ENCODE measurements around the gene PIK3C2A.
"Not testable (repeated sequence)": the region's sequence is repeated elsewhere in the genome, so short reads cannot be mapped to it uniquely, and the experiment has no call there.

Gene PIK3C2A

GRCh38 chr11:17207317-17208256 lies at the start of gene PIK3C2A:
TSS of gene PIK3C2A (minus strand) at chr11:17207986. CDS start at chr11:17169741, 38,245 bp downstream.
- DNase-seq, result peak; percentile 94

- no peak for DNase-seq
Observed at GRCh38 chr11:17257196-17257595, 49.4 kb upstream of the PIK3C2A start.

- DNase-seq, result no peak
Observed at GRCh38 chr11:17256512-17256911, 48.7 kb upstream of the PIK3C2A start.

- no peak for DNase-seq
Observed at GRCh38 chr11:17252704-17253103, 44.9 kb upstream of the PIK3C2A start.

GRCh38 chr11:17250561-17251350 lies 43.0 kb upstream of the PIK3C2A start:
- no peak for DNase-seq

- DNase-seq, result no peak
Observed at GRCh38 chr11:17244046-17244445, 36.3 kb upstream of the PIK3C2A start.

- not testable (repeated sequence) for DNase-seq
Observed at GRCh38 chr11:17242954-17243353, 35.2 kb upstream of the PIK3C2A start.

GRCh38 chr11:17240780-17241179 lies 33.0 kb upstream of the PIK3C2A start:
- no peak for DNase-seq

GRCh38 chr11:17239927-17240326 lies 32.1 kb upstream of the PIK3C2A start:
- not testable (repeated sequence) for DNase-seq

- no peak for DNase-seq
Observed at GRCh38 chr11:17238377-17238776, 30.6 kb upstream of the PIK3C2A start.

GRCh38 chr11:17233101-17233500 lies 25.3 kb upstream of the PIK3C2A start:
- DNase-seq, result no peak

GRCh38 chr11:17230867-17231851 lies 23.4 kb upstream of the PIK3C2A start:
- DNase-seq, result no peak

GRCh38 chr11:17229481-17230152 lies 21.8 kb upstream of the PIK3C2A start:
- DNase-seq, result no peak

GRCh38 chr11:17228186-17228925 lies 20.6 kb upstream of the PIK3C2A start:
- DNase-seq, result not testable (repeated sequence)

GRCh38 chr11:17224727-17225126 lies 16.9 kb upstream of the PIK3C2A start:
- DNase-seq, result no peak

GRCh38 chr11:17221968-17222367 lies 14.2 kb upstream of the PIK3C2A start:
- no peak for DNase-seq

- DNase-seq, result no peak
Observed at GRCh38 chr11:17219016-17219415, 11.2 kb upstream of the PIK3C2A start.

- DNase-seq, result no peak
Observed at GRCh38 chr11:17218403-17218802, 10.6 kb upstream of the PIK3C2A start.

GRCh38 chr11:17217401-17217800 lies 9.6 kb upstream of the PIK3C2A start:
- DNase-seq, result no peak

GRCh38 chr11:17214338-17214737 lies 6.6 kb upstream of the PIK3C2A start:
- DNase-seq, result no peak

- DNase-seq, result no peak
Observed at GRCh38 chr11:17211286-17211685, 3.5 kb upstream of the PIK3C2A start.

All from activated CD4-positive, alpha-beta T cell treated with anti-CD3 and anti-CD28 coated beads, Interleukin-2, amount 50 U/mL, for 1 hour (primary cell).